Lung (tissue), 12 donors: ENCODE measurements around the gene MT1F. TPM values are rescaled to one million over a fixed set of nuclear protein-coding genes. Genes with fewer than 3 reads are reported as not detected.

Experiments
- ATAC-seq: fragments of 200-7000 bp; cut with Tn5 transposase; one replicate; pipeline ENCODE4 v1.9.1; 2020; ENCODE audit warnings: moderate number of reproducible peaks; ENCODE audit not compliant: insufficient read depth, low FRiP score
- DNase-seq, 3 donors: peaks; one replicate each; pipeline ENCODE4 v3.0.0-alpha.2; 2013 to 2017
- H3K27ac ChIP-seq, 2 donors: one replicate each; pipeline ENCODE4 v1.5.1; 2013; ENCODE audit warnings: mild to moderate bottlenecking in 2 of 2, moderate library complexity in 2 of 2, control low read depth in 1 of 2, inconsistent platforms in 1 of 2, low read depth in 1 of 2, low read length in 1 of 2
- H3K27me3 ChIP-seq, 3 donors: one replicate each; pipeline ENCODE4 v1.5.1; 2013; ENCODE audit warnings: low read length in 2 of 3; ENCODE audit not compliant: control insufficient read depth in 3 of 3, insufficient read depth in 3 of 3
- H3K36me3 ChIP-seq, 4 donors: one replicate each; pipeline ENCODE4 v1.5.1; 2013; ENCODE audit warnings: low read length in 4 of 4, mild to moderate bottlenecking in 1 of 4, moderate library complexity in 1 of 4; ENCODE audit not compliant: control insufficient read depth in 4 of 4, insufficient read depth in 4 of 4
- H3K4me1 ChIP-seq, 5 donors: one replicate each; pipeline ENCODE4 v1.5.1; 2013; ENCODE audit warnings: low read length in 5 of 5, mild to moderate bottlenecking in 2 of 5, moderate library complexity in 1 of 5; ENCODE audit not compliant: control insufficient read depth in 5 of 5, insufficient read depth in 5 of 5
- H3K4me3 ChIP-seq: one replicate; pipeline ENCODE4 v1.5.1; 2013; ENCODE audit warnings: mild to moderate bottlenecking, control low read depth, moderate library complexity
- H3K9ac ChIP-seq, 2 donors: one replicate each; pipeline ENCODE4 v1.5.1; 2013; ENCODE audit warnings: low read length in 2 of 2, control low read depth in 1 of 2; ENCODE audit not compliant: insufficient read depth in 1 of 2
- H3K9me3 ChIP-seq, 4 donors: one replicate each; pipeline ENCODE4 v1.5.1; 2013; ENCODE audit warnings: low read length in 3 of 4, mild to moderate bottlenecking in 1 of 4, moderate library complexity in 1 of 4; ENCODE audit not compliant: control insufficient read depth in 4 of 4, insufficient read depth in 3 of 4
- WGBS, 2 donors: extraction: QIAGEN DNeasy Blood & Tissue Kit; methylation state at CpG; one replicate each; pipeline ENCODE4 v1.1.7; 2013; 5-methylcytosine and 5-hydroxymethylcytosine counted together
- polyA plus RNA-seq, 2 donors: library from polyadenylated mRNA; stranded (reverse); fragments of 200-250 nt; gene quantifications; one replicate each; pipeline ENCODE4 v1.2.1, GENCODE V29; 2013
- total RNA-seq, 2 donors: library from RNA; depleted of rRNA in 1 of 2; stranded (reverse); fragments of >200 nt in 1 of 2; gene quantifications; one replicate each; pipeline ENCODE4 v1.2.1, GENCODE V29; 2014 to 2021
- TF ChIP-seq, protein P1 (sequence below): IDR thresholded peaks from 2 replicates; pipeline ENCODE4 v1.5.1; 2012; ENCODE audit warnings: mild to moderate bottlenecking; ENCODE audit errors: control extremely low read depth, extremely low read depth
- donor health status: control.
- donor health status: control.
- donor health status: Bipolar disorder and iron deficiency.
- donor health status: healthy.
- donor health status: DM: yes; HTN: yes; CAD: no.

MT1F gene
- total and polyA plus RNA-seq, 4 donors: 3.6 to 42.0 (median 20.9) TPM

DNA sequence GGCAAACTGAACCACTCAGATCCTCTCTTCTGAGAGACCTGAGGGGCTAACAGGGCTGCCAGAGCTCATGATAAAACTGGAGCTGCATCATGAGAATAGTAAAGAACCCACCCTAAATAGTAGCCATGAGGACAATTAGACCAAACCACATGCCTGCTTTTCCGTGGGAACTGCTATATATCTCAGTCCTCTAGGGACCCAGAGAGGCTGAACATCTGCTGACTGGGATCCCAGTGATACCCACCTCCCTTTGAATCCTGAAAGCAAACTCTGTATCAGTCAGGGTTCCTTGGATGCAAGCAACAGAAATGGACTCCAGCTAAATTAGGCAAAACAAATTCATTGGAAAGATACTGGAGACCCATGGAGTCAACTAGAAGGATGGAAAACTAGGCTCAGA lies 31.0 kb downstream of the MT1F start:
- WGBS, 2 donors: 48 to 63% methylated on average over 1 of the region's 1 CpG
- H3K4me1 ChIP-seq: peaks cover 0 to 9% (median 0%) of the 10 kb centered on the region in 5 donors
- H3K9me3 ChIP-seq: no peaks in the 10 kb centered on the region
- H3K27ac ChIP-seq: no peak overlapping the region
- H3K36me3 ChIP-seq: peaks cover 0 to 2% (median 0%) of the 10 kb centered on the region in 4 donors
- DNase-seq (no peak), ATAC-seq (no peak)
- TF ChIP-seq, protein P1, sequence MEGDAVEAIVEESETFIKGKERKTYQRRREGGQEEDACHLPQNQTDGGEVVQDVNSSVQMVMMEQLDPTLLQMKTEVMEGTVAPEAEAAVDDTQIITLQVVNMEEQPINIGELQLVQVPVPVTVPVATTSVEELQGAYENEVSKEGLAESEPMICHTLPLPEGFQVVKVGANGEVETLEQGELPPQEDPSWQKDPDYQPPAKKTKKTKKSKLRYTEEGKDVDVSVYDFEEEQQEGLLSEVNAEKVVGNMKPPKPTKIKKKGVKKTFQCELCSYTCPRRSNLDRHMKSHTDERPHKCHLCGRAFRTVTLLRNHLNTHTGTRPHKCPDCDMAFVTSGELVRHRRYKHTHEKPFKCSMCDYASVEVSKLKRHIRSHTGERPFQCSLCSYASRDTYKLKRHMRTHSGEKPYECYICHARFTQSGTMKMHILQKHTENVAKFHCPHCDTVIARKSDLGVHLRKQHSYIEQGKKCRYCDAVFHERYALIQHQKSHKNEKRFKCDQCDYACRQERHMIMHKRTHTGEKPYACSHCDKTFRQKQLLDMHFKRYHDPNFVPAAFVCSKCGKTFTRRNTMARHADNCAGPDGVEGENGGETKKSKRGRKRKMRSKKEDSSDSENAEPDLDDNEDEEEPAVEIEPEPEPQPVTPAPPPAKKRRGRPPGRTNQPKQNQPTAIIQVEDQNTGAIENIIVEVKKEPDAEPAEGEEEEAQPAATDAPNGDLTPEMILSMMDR: no peak
- no peaks in the 10 kb centered on the region for H3K27me3 ChIP-seq
- H3K4me3 ChIP-seq: no peak overlapping the region
- no peak overlapping the region for H3K9ac ChIP-seq

DNA sequence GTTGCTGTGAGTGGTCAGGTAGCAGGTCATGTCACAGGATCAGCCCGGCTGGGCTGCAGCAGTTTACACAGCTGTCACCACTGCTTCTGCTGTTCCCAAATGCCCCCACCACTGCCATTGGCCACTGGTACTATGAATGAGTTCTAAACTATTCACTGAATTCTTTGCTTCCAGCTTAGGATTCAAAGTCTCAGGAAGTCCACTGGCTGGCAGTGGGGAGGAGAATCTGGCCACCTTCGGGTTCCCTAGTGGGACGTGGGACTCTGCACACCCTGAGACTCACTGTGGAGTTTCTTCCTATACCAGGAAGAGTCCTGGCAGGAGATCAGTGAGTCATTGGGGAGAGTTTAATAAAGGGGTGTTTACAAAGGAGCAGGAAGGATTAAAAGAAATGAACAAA lies 31.4 kb downstream of the MT1F start:
- H3K9me3 ChIP-seq: no peaks in the 10 kb centered on the region
- 70 to 73% methylated on average over 3 of the region's 3 CpGs for WGBS, 2 donors
- no peaks in the 10 kb centered on the region for H3K27me3 ChIP-seq
- TF ChIP-seq, protein P1: no peak
- H3K27ac ChIP-seq: no peak overlapping the region
- H3K9ac ChIP-seq: no peak overlapping the region
- H3K4me1 ChIP-seq: peaks cover 0 to 7% (median 0%) of the 10 kb centered on the region in 5 donors
- ATAC-seq: no peak
- no peak overlapping the region for H3K4me3 ChIP-seq
- peaks cover 0 to under 1% (median 0%) of the 10 kb centered on the region in 4 donors for H3K36me3 ChIP-seq
- no peak for DNase-seq

DNA sequence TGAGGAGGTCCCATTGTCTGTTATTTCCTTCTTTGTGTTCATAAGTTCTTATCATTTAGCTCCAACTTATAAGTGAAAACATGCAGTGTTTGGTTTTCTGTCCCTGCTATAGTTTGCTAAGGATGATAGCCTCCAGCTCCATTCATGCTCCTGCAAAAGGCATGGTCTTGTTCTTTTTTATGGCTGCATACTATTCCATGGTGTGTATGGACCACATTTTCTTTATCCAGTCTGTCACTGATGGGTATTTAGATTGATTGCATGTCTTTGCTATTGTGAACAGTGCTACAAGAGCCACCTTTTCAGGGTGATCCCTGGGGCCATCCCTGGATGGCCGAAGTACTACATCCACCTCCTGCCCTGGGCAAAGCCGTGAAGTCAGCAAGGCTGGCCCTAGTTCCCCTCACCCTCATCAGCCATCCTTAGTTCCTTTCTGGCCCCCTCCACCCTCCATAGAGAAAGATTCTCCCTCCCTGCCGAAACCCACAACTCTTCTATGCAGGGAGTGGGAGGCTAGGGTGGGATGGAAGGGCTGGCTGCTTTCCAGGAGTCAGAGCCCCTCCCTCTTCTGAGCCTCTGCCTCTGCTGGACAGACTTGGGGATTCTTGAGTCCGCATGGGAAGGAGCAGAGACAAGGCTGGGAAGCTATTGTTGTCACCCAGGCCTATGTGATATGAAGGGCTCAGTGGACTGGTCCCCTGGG lies 32.8 kb downstream of the MT1F start:
- Histone ChIP-seq H3K4me1 (peaks cover 0 to 2% (median 0%) of the 10 kb centered on the region in 5 donors), H3K9me3 (no peaks in the 10 kb centered on the region), H3K9ac (no peak overlapping the region), H3K4me3 (no peak overlapping the region), H3K36me3 (no peaks in the 10 kb centered on the region), H3K27me3 (no peaks in the 10 kb centered on the region), H3K27ac (no peak overlapping the region)
- TF ChIP-seq, protein P1: no peak
- DNase-seq: no peak
- ATAC-seq: no peak
- 83 to 96% methylated on average over 4 of the region's 4 CpGs for WGBS, 2 donors

DNA sequence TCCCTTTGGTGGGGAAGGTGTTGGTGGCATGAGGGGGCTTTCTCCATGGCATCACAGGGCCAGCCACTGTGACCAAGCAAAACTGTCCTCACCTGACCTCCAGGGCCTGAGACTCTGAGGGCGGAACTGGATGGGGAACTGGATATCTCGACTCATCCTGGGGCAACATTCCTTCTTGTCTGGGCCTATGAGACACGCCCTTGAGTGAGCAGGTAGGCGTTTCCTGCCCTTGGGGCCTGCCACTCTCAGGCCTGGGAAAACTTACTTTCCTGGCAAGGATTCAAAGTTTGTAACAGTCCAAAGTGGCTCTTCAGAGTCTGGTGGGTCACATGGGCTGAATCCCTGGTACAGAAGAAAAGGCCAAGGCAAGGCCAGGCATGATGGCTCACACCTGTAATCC lies 34.1 kb downstream of the MT1F start:
- H3K4me3 ChIP-seq: no peak overlapping the region
- H3K4me1 ChIP-seq: peaks cover 0 to 2% (median 0%) of the 10 kb centered on the region in 5 donors
- peak; percentile 82 for ATAC-seq
- H3K27me3 ChIP-seq: no peaks in the 10 kb centered on the region
- H3K9ac ChIP-seq: no peak overlapping the region
- H3K9me3 ChIP-seq: no peaks in the 10 kb centered on the region
- DNase-seq: peak; percentile 64 to 83 (median 73)
- H3K36me3 ChIP-seq: no peaks in the 10 kb centered on the region
- WGBS, 2 donors: 57 to 73% methylated on average over 4 of the region's 4 CpGs
- H3K27ac ChIP-seq: no peak overlapping the region
- TF ChIP-seq, protein P1: no peak
